Stimulated activated CD8-positive, alpha-beta memory T cell treated with anti-CD3 and anti-CD28 coated beads, Interleukin-7, amount 100 ng/mL, for 1 hour (primary cell): ENCODE measurements around the gene KRT79.

Experiments used
- DNase-seq, 2 donors: peaks; one replicate each; pipeline ENCODE4 v3.0.0-alpha.2; 2020; ENCODE audit warnings: low read depth in 2 of 2

Gene KRT79

GRCh38 chr12:52771505-52771904 lies 62.6 kb downstream of the KRT79 start:
- no peak for DNase-seq
